ENCODE results near the gene AHCYL1.

DNA sequence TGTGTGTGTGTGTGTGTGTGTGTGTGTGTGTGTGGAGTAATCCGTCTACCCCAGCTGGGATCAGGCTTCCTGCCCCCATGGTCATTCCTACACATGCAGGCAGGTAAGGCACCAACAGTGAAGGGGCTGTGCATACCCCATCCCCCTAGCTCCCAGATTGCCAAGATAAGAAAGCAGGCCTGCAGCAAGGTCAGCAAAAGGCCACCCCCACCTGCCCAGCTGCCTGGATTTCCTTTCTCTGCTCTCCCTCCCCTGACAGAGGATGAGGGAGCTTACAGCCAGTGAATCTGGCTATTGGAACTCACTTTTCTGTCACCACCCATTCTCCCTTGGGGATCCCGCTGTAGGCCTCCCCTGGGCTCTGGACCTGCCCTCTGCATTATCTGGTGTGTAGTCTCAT, 78.0 kb downstream of the AHCYL1 start:
- TF ChIP-seq POLR2A (IDR thresholded peaks at IDR 0.05), result no peak
- TF ChIP-seq, protein P1, sequence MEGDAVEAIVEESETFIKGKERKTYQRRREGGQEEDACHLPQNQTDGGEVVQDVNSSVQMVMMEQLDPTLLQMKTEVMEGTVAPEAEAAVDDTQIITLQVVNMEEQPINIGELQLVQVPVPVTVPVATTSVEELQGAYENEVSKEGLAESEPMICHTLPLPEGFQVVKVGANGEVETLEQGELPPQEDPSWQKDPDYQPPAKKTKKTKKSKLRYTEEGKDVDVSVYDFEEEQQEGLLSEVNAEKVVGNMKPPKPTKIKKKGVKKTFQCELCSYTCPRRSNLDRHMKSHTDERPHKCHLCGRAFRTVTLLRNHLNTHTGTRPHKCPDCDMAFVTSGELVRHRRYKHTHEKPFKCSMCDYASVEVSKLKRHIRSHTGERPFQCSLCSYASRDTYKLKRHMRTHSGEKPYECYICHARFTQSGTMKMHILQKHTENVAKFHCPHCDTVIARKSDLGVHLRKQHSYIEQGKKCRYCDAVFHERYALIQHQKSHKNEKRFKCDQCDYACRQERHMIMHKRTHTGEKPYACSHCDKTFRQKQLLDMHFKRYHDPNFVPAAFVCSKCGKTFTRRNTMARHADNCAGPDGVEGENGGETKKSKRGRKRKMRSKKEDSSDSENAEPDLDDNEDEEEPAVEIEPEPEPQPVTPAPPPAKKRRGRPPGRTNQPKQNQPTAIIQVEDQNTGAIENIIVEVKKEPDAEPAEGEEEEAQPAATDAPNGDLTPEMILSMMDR (IDR thresholded peaks at IDR 0.05), result no peak
